Measurements from ENCODE around the gene MACROD2. TPM values are rescaled to one million over a fixed set of nuclear protein-coding genes. Genes with fewer than 3 reads are reported as not detected.

Gene MACROD2
- total RNA-seq, 1 donor from 2014 or later: 6.4 TPM

GRCh38 chr20:14631011-14631410 lies 635.7 kb downstream of the MACROD2 start:
- no peak overlapping the region for H3K27ac Mint-ChIP-seq (ENCODE audit: unreplicated experiment)
- H3K27me3 Mint-ChIP-seq (ENCODE audit: low read depth): no peaks in the 10 kb centered on the region
- no peak for DNase-seq (ENCODE audit: low read depth, low spot score)
- no peaks in the 10 kb centered on the region for H3K9me3 Mint-ChIP-seq
- H3K36me3 Mint-ChIP-seq (ENCODE audit: low read depth): no peaks in the 10 kb centered on the region
- TF ChIP-seq CTCF (conservative IDR thresholded peaks at IDR 0.05): no peak
- H3K4me3 Mint-ChIP-seq: no peak overlapping the region
- peaks cover 15% of the 10 kb centered on the region for H3K4me1 Mint-ChIP-seq

- DNase-seq (ENCODE audit: low read depth, low spot score): no peak
- H3K27ac Mint-ChIP-seq (ENCODE audit: unreplicated experiment): no peak overlapping the region
- H3K27me3 Mint-ChIP-seq (ENCODE audit: low read depth): no peaks in the 10 kb centered on the region
- H3K4me1 Mint-ChIP-seq: peaks cover 15% of the 10 kb centered on the region
- TF ChIP-seq CTCF (conservative IDR thresholded peaks at IDR 0.05): no peak
- no peaks in the 10 kb centered on the region for H3K9me3 Mint-ChIP-seq
- H3K4me3 Mint-ChIP-seq: no peak overlapping the region
- no peaks in the 10 kb centered on the region for H3K36me3 Mint-ChIP-seq (ENCODE audit: low read depth)
These were observed 637.6 kb downstream of the MACROD2 start for GRCh38 chr20:14632906-14633305.

- Mint-ChIP-seq H3K36me3 (ENCODE audit: low read depth) (no peaks in the 10 kb centered on the region), H3K4me3 (no peak overlapping the region), H3K27me3 (ENCODE audit: low read depth) (no peaks in the 10 kb centered on the region), H3K4me1 (peaks cover 15% of the 10 kb centered on the region), H3K9me3 (no peaks in the 10 kb centered on the region), H3K27ac (ENCODE audit: unreplicated experiment) (no peak overlapping the region)
- no peak for TF ChIP-seq CTCF (conservative IDR thresholded peaks at IDR 0.05)
- no peak for DNase-seq (ENCODE audit: low read depth, low spot score)
These were observed 638.2 kb downstream of the MACROD2 start for GRCh38 chr20:14633507-14633906.

GRCh38 chr20:14634665-14635064 lies 639.3 kb downstream of the MACROD2 start:
- Mint-ChIP-seq H3K9me3 (peaks cover 3% of the 10 kb centered on the region), H3K27ac (ENCODE audit: unreplicated experiment) (no peak overlapping the region), H3K4me1 (peaks cover 15% of the 10 kb centered on the region), H3K27me3 (ENCODE audit: low read depth) (no peaks in the 10 kb centered on the region), H3K36me3 (ENCODE audit: low read depth) (no peaks in the 10 kb centered on the region), H3K4me3 (no peak overlapping the region)
- DNase-seq (ENCODE audit: low read depth, low spot score): no peak
- TF ChIP-seq CTCF (conservative IDR thresholded peaks at IDR 0.05): no peak

- Mint-ChIP-seq H3K4me1 (peaks cover 15% of the 10 kb centered on the region), H3K27me3 (ENCODE audit: low read depth) (no peaks in the 10 kb centered on the region), H3K4me3 (no peak overlapping the region), H3K9me3 (peaks cover 15% of the 10 kb centered on the region), H3K27ac (ENCODE audit: unreplicated experiment) (no peak overlapping the region), H3K36me3 (ENCODE audit: low read depth) (peaks cover 3% of the 10 kb centered on the region)
- DNase-seq (ENCODE audit: low read depth, low spot score): no peak
- no peak for TF ChIP-seq CTCF (conservative IDR thresholded peaks at IDR 0.05)
These were observed 642.1 kb downstream of the MACROD2 start for GRCh38 chr20:14637441-14637840.

GRCh38 chr20:14643146-14643545 lies 647.8 kb downstream of the MACROD2 start:
- no peak overlapping the region for H3K4me3 Mint-ChIP-seq
- peaks cover 15% of the 10 kb centered on the region for H3K9me3 Mint-ChIP-seq
- H3K27ac Mint-ChIP-seq (ENCODE audit: unreplicated experiment): no peak overlapping the region
- H3K36me3 Mint-ChIP-seq (ENCODE audit: low read depth): peaks cover 3% of the 10 kb centered on the region
- H3K27me3 Mint-ChIP-seq (ENCODE audit: low read depth): no peaks in the 10 kb centered on the region
- no peak for DNase-seq (ENCODE audit: low read depth, low spot score)
- no peaks in the 10 kb centered on the region for H3K4me1 Mint-ChIP-seq
- TF ChIP-seq CTCF (conservative IDR thresholded peaks at IDR 0.05): no peak

Measured in neural crest cell (in vitro differentiated cells).